ENCODE measurements around the gene RBM23.

DNA sequence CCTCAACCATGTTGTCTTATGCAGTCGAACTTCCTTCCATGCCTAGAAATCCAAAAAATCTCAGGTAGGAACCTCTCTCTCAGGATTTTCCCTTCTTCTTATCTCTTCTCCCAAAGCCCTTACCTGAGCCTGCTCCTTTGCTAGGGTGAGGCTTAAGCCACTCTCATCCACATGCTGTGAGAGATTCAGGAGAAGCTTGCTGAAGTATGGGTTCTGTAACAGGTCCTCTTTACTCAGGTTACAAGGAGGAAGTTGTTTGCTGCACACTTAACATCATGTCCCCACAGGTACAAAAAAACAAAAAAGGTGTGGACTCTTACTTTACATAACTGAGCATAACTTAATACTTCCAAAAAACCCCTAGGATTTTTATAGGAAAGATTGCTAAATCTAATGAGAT, 33.5 kb upstream of the RBM23 start:
- no peak for TF ChIP-seq EZH2 (IDR thresholded peaks at IDR 0.05; ENCODE audit: low read length)
- TF ChIP-seq CTCF (optimal IDR thresholded peaks at IDR 0.05 in 1 of 3, IDR thresholded peaks at IDR 0.05 in 1 of 3, conservative IDR thresholded peaks at IDR 0.05 in 1 of 3; ENCODE audit: extremely low read depth in 1 of 3, insufficient read depth in 2 of 3, low read length in 3 of 3): no peak
